ENCODE measurements around the gene RNF123.
"Not testable (repeated sequence)": the region's sequence is repeated elsewhere in the genome, so short reads cannot be mapped to it uniquely, and the experiment has no call there.

Gene RNF123

GRCh38 chr3:49720855-49721595, 31.7 kb downstream of the RNF123 start:
- no peak for DNase-seq (ENCODE audit: low read depth)

GRCh38 chr3:49721596-49721895, 32.2 kb downstream of the RNF123 start:
- DNase-seq (ENCODE audit: low read depth) = no peak

- no peak for DNase-seq (ENCODE audit: low read depth)
Observed at GRCh38 chr3:49721896-49722781, 32.8 kb downstream of the RNF123 start.

GRCh38 chr3:49722896-49723295, 33.5 kb downstream of the RNF123 start:
- DNase-seq (ENCODE audit: low read depth) = no peak

- no peak for DNase-seq (ENCODE audit: low read depth)
Observed at GRCh38 chr3:49723296-49723627, 33.9 kb downstream of the RNF123 start.

GRCh38 chr3:49723628-49724551, 34.5 kb downstream of the RNF123 start, which contains the start of gene GMPPB:
Gene GMPPB, minus strand, starts transcription at chr3:49723951. Its CDS starts 225 bp downstream, at chr3:49723726.
- peak; percentile 87 for DNase-seq (ENCODE audit: low read depth)

GRCh38 chr3:49724586-49724985, 35.2 kb downstream of the RNF123 start:
- DNase-seq (ENCODE audit: low read depth) = no peak

GRCh38 chr3:49725906-49726681, 36.7 kb downstream of the RNF123 start:
- DNase-seq (ENCODE audit: low read depth) = no peak

- no peak for DNase-seq (ENCODE audit: low read depth)
Observed at GRCh38 chr3:49727154-49727923, 38.0 kb downstream of the RNF123 start.

- DNase-seq (ENCODE audit: low read depth) = no peak
Observed at GRCh38 chr3:49727924-49728361, 38.6 kb downstream of the RNF123 start.

- no peak for DNase-seq (ENCODE audit: low read depth)
Observed at GRCh38 chr3:49729966-49730609, 40.7 kb downstream of the RNF123 start.

- DNase-seq (ENCODE audit: low read depth) = no peak
Observed at GRCh38 chr3:49732597-49732996, 43.2 kb downstream of the RNF123 start.

- no peak for DNase-seq (ENCODE audit: low read depth)
Observed at GRCh38 chr3:49733551-49733950, 44.2 kb downstream of the RNF123 start.

- DNase-seq (ENCODE audit: low read depth) = no peak
Observed at GRCh38 chr3:49734752-49735151, 45.4 kb downstream of the RNF123 start.

- no peak for DNase-seq (ENCODE audit: low read depth)
Observed at GRCh38 chr3:49738067-49738713, 48.8 kb downstream of the RNF123 start.

- DNase-seq (ENCODE audit: low read depth) = no peak
Observed at GRCh38 chr3:49740427-49740826, 51.1 kb downstream of the RNF123 start.

GRCh38 chr3:49745986-49746385, 56.6 kb downstream of the RNF123 start:
- no peak for DNase-seq (ENCODE audit: low read depth)

- no peak for DNase-seq (ENCODE audit: low read depth)
Observed at GRCh38 chr3:49747792-49748480, 58.6 kb downstream of the RNF123 start.

- DNase-seq (ENCODE audit: low read depth) = not testable (repeated sequence)
Observed at GRCh38 chr3:49748874-49749273, 59.5 kb downstream of the RNF123 start.

All from CMK (cell line).